ENCODE measurements around the gene XPR1. TPM values are rescaled to one million over a fixed set of nuclear protein-coding genes. Genes with fewer than 3 reads are reported as not detected.

Gene XPR1
- total RNA-seq, 5 donors from 2014 or later (not counting 1 experiment from before 2014, with no cell fraction given) = 13.0 to 16.2 (median 14.7) TPM

DNA sequence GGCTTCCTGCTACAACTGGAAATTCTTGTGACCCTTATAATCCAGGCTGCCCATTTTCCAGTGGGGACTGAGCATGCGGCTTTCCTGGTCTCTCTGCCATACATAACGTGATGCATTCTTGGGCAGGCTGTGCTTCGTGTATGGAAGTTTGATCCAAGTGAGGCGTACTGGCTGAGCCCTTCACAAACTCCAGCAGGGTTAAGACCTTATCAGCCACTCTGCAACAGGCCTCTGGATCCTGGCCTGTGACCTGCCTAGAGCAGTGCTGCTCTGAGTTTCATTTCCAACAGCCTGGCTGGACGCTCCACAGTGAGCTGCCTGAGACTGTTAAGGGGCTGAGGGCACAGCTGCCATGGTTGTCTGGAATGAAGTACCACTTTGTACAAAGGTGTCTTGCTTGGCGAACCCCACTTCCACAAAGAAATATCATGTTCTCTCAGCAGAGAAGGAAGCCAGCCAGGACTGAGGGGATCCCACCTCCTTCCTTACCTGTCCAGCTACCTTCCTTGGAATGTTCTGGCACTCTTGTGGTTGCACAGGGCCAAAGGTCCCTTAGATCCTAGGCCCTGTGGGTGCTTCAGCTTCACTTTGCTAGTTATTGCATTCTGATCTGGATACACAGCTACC, 28.5 kb upstream of the XPR1 start:
- no peak overlapping the region for H3K4me3 Mint-ChIP-seq
- no peaks in the 10 kb centered on the region for H3K9me3 Mint-ChIP-seq
- Histone ChIP-seq H3K27me3 (replicated peaks in 1 of 2; ENCODE audit: control insufficient read depth in 2 of 2, extremely low read depth in 1 of 2, insufficient read depth in 2 of 2, low read length in 1 of 2) (no peaks in the 10 kb centered on the region), H3K4me3 (ENCODE audit: control insufficient read depth in 1 of 2, extremely low read depth in 1 of 2, low read length in 1 of 2) (no peak overlapping the region), H3K4me1 (ENCODE audit: control insufficient read depth in 1 of 2, extremely low read depth in 1 of 2, insufficient read depth in 2 of 2, low read length in 2 of 2) (no peaks in the 10 kb centered on the region), H3K36me3 (ENCODE audit: control insufficient read depth in 2 of 2, extremely low read depth in 1 of 2, insufficient read depth in 1 of 2, low read length in 1 of 2) (no peaks in the 10 kb centered on the region), H3K27ac (ENCODE audit: low read length) (no peak overlapping the region), H3K9me3 (no peaks in the 10 kb centered on the region)
- ChIA-PET CTCF (no interaction called here), POLR2A (interaction anchor here in 1 of 2 donors (0.6 kb wide), 1 partner anchor 102 kb away, joined by 5 read pairs; no protein-coding TSS in a partner anchor)
- H3K27me3 Mint-ChIP-seq = no peaks in the 10 kb centered on the region
- no peak overlapping the region for H3K27ac Mint-ChIP-seq
- no peaks in the 10 kb centered on the region for H3K36me3 Mint-ChIP-seq
- H3K4me1 Mint-ChIP-seq = no peaks in the 10 kb centered on the region
- ATAC-seq (replicated peaks in 1 of 4) (no peak), DNase-seq (no peak)
- 90% methylated on average over 4 of the region's 6 CpGs for WGBS (ENCODE audit: insufficient coverage)

DNA sequence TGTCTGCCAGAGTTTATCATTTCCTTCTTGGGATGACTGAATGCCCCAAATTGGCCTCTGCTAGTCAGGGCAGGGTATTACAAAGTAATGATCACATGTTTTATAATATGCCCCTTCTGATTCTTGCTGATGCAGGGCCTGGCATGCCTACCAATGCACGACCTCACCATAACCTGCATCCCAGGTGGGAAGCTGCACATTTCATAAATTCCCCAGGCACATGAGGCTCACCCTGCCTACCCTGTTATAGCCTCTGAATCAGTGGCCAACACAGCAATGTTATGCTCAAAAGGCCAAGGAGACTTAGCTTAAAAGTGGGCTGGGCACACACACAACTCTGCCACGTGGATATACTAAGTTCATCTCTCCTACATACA, 28.0 kb upstream of the XPR1 start:
- Histone ChIP-seq H3K36me3 (ENCODE audit: control insufficient read depth in 2 of 2, extremely low read depth in 1 of 2, insufficient read depth in 1 of 2, low read length in 1 of 2) (no peaks in the 10 kb centered on the region), H3K27me3 (replicated peaks in 1 of 2; ENCODE audit: control insufficient read depth in 2 of 2, extremely low read depth in 1 of 2, insufficient read depth in 2 of 2, low read length in 1 of 2) (no peaks in the 10 kb centered on the region), H3K27ac (ENCODE audit: low read length) (no peak overlapping the region), H3K4me1 (ENCODE audit: control insufficient read depth in 1 of 2, extremely low read depth in 1 of 2, insufficient read depth in 2 of 2, low read length in 2 of 2) (no peaks in the 10 kb centered on the region), H3K4me3 (ENCODE audit: control insufficient read depth in 1 of 2, extremely low read depth in 1 of 2, low read length in 1 of 2) (no peak overlapping the region), H3K9me3 (no peaks in the 10 kb centered on the region)
- no peaks in the 10 kb centered on the region for H3K4me1 Mint-ChIP-seq
- no peaks in the 10 kb centered on the region for H3K9me3 Mint-ChIP-seq
- POLR2A ChIA-PET = interaction anchor here in 1 of 2 donors (0.6 kb wide), 1 partner anchor 101 kb away, joined by 5 read pairs; no protein-coding TSS in a partner anchor
- CTCF ChIA-PET = no interaction called here
- no peaks in the 10 kb centered on the region for H3K36me3 Mint-ChIP-seq
- DNase-seq = no peak
- no peak for ATAC-seq (replicated peaks in 1 of 4)
- H3K4me3 Mint-ChIP-seq = no peak overlapping the region
- WGBS (ENCODE audit: insufficient coverage) = 38% methylated on average over 1 of the region's 2 CpGs
- H3K27ac Mint-ChIP-seq = no peak overlapping the region
- H3K27me3 Mint-ChIP-seq = no peaks in the 10 kb centered on the region

DNA sequence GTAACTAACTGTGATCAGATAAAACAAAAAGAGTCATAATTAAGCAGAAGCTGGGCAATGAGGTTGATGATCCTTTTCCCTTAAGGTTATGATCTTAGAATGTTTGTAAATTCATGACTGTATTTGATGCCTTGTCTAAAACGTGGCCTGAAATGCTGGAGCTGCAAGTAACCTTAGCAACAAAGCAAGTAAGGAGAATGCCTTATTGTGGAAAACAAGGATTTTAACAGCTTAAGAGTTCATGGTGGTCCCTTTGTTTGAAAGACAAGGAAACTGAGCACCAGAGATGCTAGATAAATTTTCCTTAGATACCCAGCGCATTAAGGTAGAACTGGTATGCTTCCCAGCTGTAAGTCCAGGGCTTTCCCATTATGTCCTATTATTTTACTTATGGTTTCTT, 25.7 kb upstream of the XPR1 start:
- Histone ChIP-seq H3K36me3 (ENCODE audit: control insufficient read depth in 2 of 2, extremely low read depth in 1 of 2, insufficient read depth in 1 of 2, low read length in 1 of 2) (no peaks in the 10 kb centered on the region), H3K27ac (ENCODE audit: low read length) (no peak overlapping the region), H3K9me3 (no peaks in the 10 kb centered on the region), H3K27me3 (replicated peaks in 1 of 2; ENCODE audit: control insufficient read depth in 2 of 2, extremely low read depth in 1 of 2, insufficient read depth in 2 of 2, low read length in 1 of 2) (no peaks in the 10 kb centered on the region), H3K4me3 (ENCODE audit: control insufficient read depth in 1 of 2, extremely low read depth in 1 of 2, low read length in 1 of 2) (no peak overlapping the region), H3K4me1 (ENCODE audit: control insufficient read depth in 1 of 2, extremely low read depth in 1 of 2, insufficient read depth in 2 of 2, low read length in 2 of 2) (no peaks in the 10 kb centered on the region)
- ChIA-PET CTCF (interaction anchor here in 1 of 2 donors (0.6 kb wide), 1 partner anchor 549 kb away, joined by 3 read pairs; no protein-coding TSS in a partner anchor), POLR2A (no interaction called here)
- WGBS (ENCODE audit: insufficient coverage) = 42% methylated on average over 1 of the region's 2 CpGs
- H3K9me3 Mint-ChIP-seq = no peaks in the 10 kb centered on the region
- H3K4me3 Mint-ChIP-seq = no peak overlapping the region
- peaks cover 2 to 5% (median 2%) of the 10 kb centered on the region in 3 donors for H3K4me1 Mint-ChIP-seq
- DNase-seq = no peak
- ATAC-seq (replicated peaks in 1 of 4) = no peak
- no peaks in the 10 kb centered on the region for H3K27me3 Mint-ChIP-seq
- no peak overlapping the region for H3K27ac Mint-ChIP-seq
- no peaks in the 10 kb centered on the region for H3K36me3 Mint-ChIP-seq

DNA sequence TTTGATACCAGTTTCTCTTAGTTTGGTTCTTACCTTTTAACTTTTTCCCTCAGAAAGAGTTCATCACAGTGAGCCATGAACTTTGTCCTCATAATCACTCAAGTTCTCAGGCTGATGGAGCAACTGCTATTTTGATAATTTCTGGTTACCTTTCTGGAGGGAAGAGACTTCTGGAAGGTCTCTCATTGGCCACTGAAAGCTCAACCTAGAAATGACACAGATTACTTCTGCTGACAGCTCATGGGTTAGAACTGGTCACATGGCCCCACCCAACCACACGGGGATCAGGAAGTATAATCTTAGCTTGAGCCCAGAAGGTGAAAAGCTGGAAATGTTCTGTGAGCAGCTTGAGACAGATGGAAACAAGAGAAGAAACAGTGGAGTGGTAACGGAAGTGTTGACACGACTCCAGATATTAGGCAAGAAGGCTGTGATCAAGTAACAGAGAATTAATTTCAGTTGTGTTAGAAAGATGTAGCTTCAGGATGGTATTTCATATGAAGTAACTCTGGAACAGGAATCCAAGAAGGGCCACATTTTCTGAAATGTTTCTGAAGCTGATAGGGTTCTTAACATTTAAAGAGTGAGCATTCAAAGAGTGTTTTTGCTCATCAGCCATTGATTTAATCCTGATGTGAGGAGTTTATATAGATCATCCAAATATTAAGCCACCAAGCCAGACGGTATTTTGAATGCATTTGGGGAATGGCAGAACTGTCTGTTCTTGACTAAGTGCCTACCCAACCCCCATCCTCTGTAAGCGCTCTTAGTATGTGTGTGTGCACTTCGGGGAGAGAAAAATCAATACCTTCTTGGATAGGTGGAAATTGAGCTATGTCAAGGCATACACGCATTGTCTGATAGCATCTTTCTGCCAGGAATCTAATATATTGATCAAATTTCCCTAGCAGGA, 21.9 kb upstream of the XPR1 start:
- WGBS (ENCODE audit: insufficient coverage) = 97% methylated on average over 2 of the region's 7 CpGs
- peaks cover 6 to 11% (median 7%) of the 10 kb centered on the region in 3 donors for H3K4me1 Mint-ChIP-seq
- no peak overlapping the region for H3K4me3 Mint-ChIP-seq
- H3K27me3 Mint-ChIP-seq = no peaks in the 10 kb centered on the region
- Histone ChIP-seq H3K9me3 (no peaks in the 10 kb centered on the region), H3K36me3 (ENCODE audit: control insufficient read depth in 2 of 2, extremely low read depth in 1 of 2, insufficient read depth in 1 of 2, low read length in 1 of 2) (no peaks in the 10 kb centered on the region), H3K27ac (ENCODE audit: low read length) (no peak overlapping the region), H3K4me3 (ENCODE audit: control insufficient read depth in 1 of 2, extremely low read depth in 1 of 2, low read length in 1 of 2) (no peak overlapping the region), H3K27me3 (replicated peaks in 1 of 2; ENCODE audit: control insufficient read depth in 2 of 2, extremely low read depth in 1 of 2, insufficient read depth in 2 of 2, low read length in 1 of 2) (no peaks in the 10 kb centered on the region), H3K4me1 (ENCODE audit: control insufficient read depth in 1 of 2, extremely low read depth in 1 of 2, insufficient read depth in 2 of 2, low read length in 2 of 2) (peaks cover 0 to 2% of the 10 kb centered on the region in 2 experiments)
- no peak for DNase-seq
- no peak for ATAC-seq (replicated peaks in 1 of 4)
- ChIA-PET POLR2A (no interaction called here), CTCF (interaction anchor here in 1 of 2 donors (0.6 kb wide), 2 partner anchors 91 to 520 kb away, joined by 3 to 4 read pairs; no protein-coding TSS in a partner anchor)
- H3K27ac Mint-ChIP-seq = no peak overlapping the region
- no peaks in the 10 kb centered on the region for H3K36me3 Mint-ChIP-seq
- no peaks in the 10 kb centered on the region for H3K9me3 Mint-ChIP-seq

DNA sequence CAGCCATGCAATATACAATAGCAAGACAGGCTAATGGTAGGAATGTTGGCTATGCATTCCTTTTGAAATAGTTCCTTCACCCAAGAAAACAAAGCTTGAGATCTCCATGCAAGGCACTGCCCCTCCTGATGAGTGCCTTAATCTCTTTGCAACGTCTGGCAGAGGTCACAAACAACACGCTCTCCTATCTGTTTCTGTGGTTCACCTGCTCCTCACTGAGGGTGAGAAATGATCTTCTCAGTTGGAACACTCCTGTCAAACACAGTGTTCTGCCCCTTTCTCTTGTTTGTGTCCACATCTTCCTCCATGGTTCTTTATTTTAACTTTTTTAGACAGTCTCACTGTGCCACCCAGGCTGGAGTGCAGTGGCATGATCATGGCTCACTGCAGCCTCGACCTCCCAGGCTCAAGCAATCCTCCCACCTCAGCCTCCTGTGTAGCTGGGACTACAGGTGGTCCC, 21.2 kb upstream of the XPR1 start:
- peaks cover 6 to 11% (median 7%) of the 10 kb centered on the region in 3 donors for H3K4me1 Mint-ChIP-seq
- CTCF ChIA-PET = interaction anchor here (0.6 kb wide), 2 partner anchors 92 to 274 kb away, joined by 3 to 7 read pairs; no protein-coding TSS in a partner anchor
- no peaks in the 10 kb centered on the region for H3K9me3 ChIP-seq
- DNase-seq (no peak), ATAC-seq (replicated peaks in 1 of 4) (no peak)
- no peaks in the 10 kb centered on the region for H3K36me3 ChIP-seq (ENCODE audit: control insufficient read depth in 2 of 2, extremely low read depth in 1 of 2, insufficient read depth in 1 of 2, low read length in 1 of 2)
- no peak overlapping the region for H3K27ac Mint-ChIP-seq
- H3K9me3 Mint-ChIP-seq = no peaks in the 10 kb centered on the region
- H3K27me3 Mint-ChIP-seq = no peaks in the 10 kb centered on the region
- no peak overlapping the region for H3K4me3 ChIP-seq (ENCODE audit: control insufficient read depth in 1 of 2, extremely low read depth in 1 of 2, low read length in 1 of 2)
- no peak overlapping the region for H3K27ac ChIP-seq (ENCODE audit: low read length)
- no peaks in the 10 kb centered on the region for H3K27me3 ChIP-seq (replicated peaks in 1 of 2; ENCODE audit: control insufficient read depth in 2 of 2, extremely low read depth in 1 of 2, insufficient read depth in 2 of 2, low read length in 1 of 2)
- H3K4me3 Mint-ChIP-seq = no peak overlapping the region
- no CpG with 5 or more reads among the region's 3 CpGs for WGBS (ENCODE audit: insufficient coverage)
- peaks cover 0 to 2% of the 10 kb centered on the region in 2 experiments for H3K4me1 ChIP-seq (ENCODE audit: control insufficient read depth in 1 of 2, extremely low read depth in 1 of 2, insufficient read depth in 2 of 2, low read length in 2 of 2)
- POLR2A ChIA-PET = no interaction called here
- no peaks in the 10 kb centered on the region for H3K36me3 Mint-ChIP-seq

Measured in T-cell (primary cell).